GM21723 (cell line): ENCODE results near the gene RAPGEF1.
A peak's percentile ranks its signal among the peaks of the same experiment; 100 is the strongest.

ENCODE experiments used
- ATAC-seq: cut with Tn5 transposase; IDR thresholded peaks from one replicate; pipeline ENCODE4 v1.9.1; 2021; ENCODE audit warnings: mild to moderate bottlenecking, moderate library complexity; ENCODE audit not compliant: unreplicated experiment

Gene RAPGEF1

GRCh38 chr9:131731644-131732043 is 8.2 kb downstream of the RAPGEF1 start:
- ATAC-seq = no peak

GRCh38 chr9:131731237-131731636 is 8.6 kb downstream of the RAPGEF1 start:
- ATAC-seq = no peak

- no peak for ATAC-seq
Observed at GRCh38 chr9:131728961-131729360, 10.9 kb downstream of the RAPGEF1 start.

- no peak for ATAC-seq
Observed at GRCh38 chr9:131728546-131728910, 11.3 kb downstream of the RAPGEF1 start.

GRCh38 chr9:131727795-131728545 is 11.9 kb downstream of the RAPGEF1 start:
- no peak for ATAC-seq

- ATAC-seq = no peak
Observed at GRCh38 chr9:131727184-131727759, 12.6 kb downstream of the RAPGEF1 start.

- no peak for ATAC-seq
Observed at GRCh38 chr9:131724683-131725082, 15.2 kb downstream of the RAPGEF1 start.

GRCh38 chr9:131723632-131724031 is 16.2 kb downstream of the RAPGEF1 start:
- ATAC-seq = no peak

GRCh38 chr9:131722255-131722654 is 17.6 kb downstream of the RAPGEF1 start:
- no peak for ATAC-seq

GRCh38 chr9:131721076-131721475 is 18.8 kb downstream of the RAPGEF1 start:
- ATAC-seq = no peak

- ATAC-seq = peak; percentile 53
Observed at GRCh38 chr9:131720330-131720729, 19.5 kb downstream of the RAPGEF1 start.

GRCh38 chr9:131719262-131719908 is 20.5 kb downstream of the RAPGEF1 start:
- no peak for ATAC-seq

- no peak for ATAC-seq
Observed at GRCh38 chr9:131717719-131718460, 22.0 kb downstream of the RAPGEF1 start.

GRCh38 chr9:131715906-131716305 is 24.0 kb downstream of the RAPGEF1 start:
- ATAC-seq = no peak

GRCh38 chr9:131714821-131715220 is 25.1 kb downstream of the RAPGEF1 start:
- no peak for ATAC-seq

GRCh38 chr9:131714161-131714646 is 25.7 kb downstream of the RAPGEF1 start:
- no peak for ATAC-seq

GRCh38 chr9:131713016-131713415 is 26.9 kb downstream of the RAPGEF1 start:
- ATAC-seq = no peak

- no peak for ATAC-seq
Observed at GRCh38 chr9:131712151-131712716, 27.6 kb downstream of the RAPGEF1 start.

GRCh38 chr9:131709771-131710431 is 30.0 kb downstream of the RAPGEF1 start:
- peak; percentile 68 for ATAC-seq

- peak; percentile 5 for ATAC-seq
Observed at GRCh38 chr9:131709010-131709770, 30.7 kb downstream of the RAPGEF1 start.
